A549 (cell line): ENCODE data around the gene TMEM100. TPM values are rescaled to one million over a fixed set of nuclear protein-coding genes. Genes with fewer than 3 reads are reported as not detected.

Source experiments
- ATAC-seq, 2 experiments: fragments of 200-7000 bp in 1 of 2; fragments of >200 bp in 1 of 2; cut with Nextera tagmentation in 1 of 2; cut with Tn5 transposase in 1 of 2; 3 replicates each; pipeline versions ENCODE4 v1.8.0 to v1.9.1; 2018 to 2020; ENCODE audit warnings: mild to moderate bottlenecking in 1 of 2, moderate library complexity in 1 of 2
- CTCF ChIA-PET: fragments of 300-600 bp; sonication (Branson Sonifier 250); formaldehyde crosslinking; extraction: SDS; loops from one replicate; lab custom pipeline; 2021; ENCODE audit warnings: antibody characterized with exemption, inconsistent platforms; lab: Yijun Ruan, JAX
- POLR2A ChIA-PET: fragments of 350-600 bp; formaldehyde crosslinking; extraction: SDS; loops from one replicate; lab custom pipeline; 2021; ENCODE audit warnings: antibody characterized with exemption, inconsistent platforms; lab: Yijun Ruan, JAX
- DNase-seq, 2 experiments: peaks; one replicate each; pipeline versions ENCODE4 v3.0.0 to v3.0.0-alpha.2; 2011 to 2016; ENCODE audit warnings: low read depth in 1 of 2, low spot score in 1 of 2
- FAIRE-seq: peaks from 2 replicates; lab custom pipeline; 2011; peaks lifted over from hg19 to GRCh38; lab: Jason Lieb, UNC
- H3K27ac ChIP-seq, 2 experiments: fragments of >200 bp; sonication (Bioruptor Twin); formaldehyde crosslinking; 3 replicates each; pipeline ENCODE4 v1.5.1; 2016 to 2017
- H3K4me1 ChIP-seq: fragments of >200 bp; sonication (Bioruptor Twin); formaldehyde crosslinking; 3 replicates; pipeline ENCODE4 v1.6.1; 2016
- H3K4me2 ChIP-seq: fragments of >200 bp; sonication (Bioruptor Twin); formaldehyde crosslinking; 3 replicates; pipeline ENCODE4 v1.6.1; 2016
- H3K4me3 ChIP-seq: fragments of >200 bp; sonication (Bioruptor Twin); formaldehyde crosslinking; 3 replicates; pipeline ENCODE4 v1.5.1; 2016
- H3K9me3 ChIP-seq: fragments of >200 bp; sonication (Bioruptor Twin); formaldehyde crosslinking; 3 replicates; pipeline ENCODE4 v1.6.1; 2016
- ATOH8 ChIP-seq: fragments of 250-450 bp; sonication (Bioruptor Pico); IDR thresholded peaks from 2 replicates; pipeline ENCODE4 v1.5.0; 2020; ENCODE audit warnings: low read depth, mild to moderate bottlenecking, moderate library complexity
- BHLHE40 ChIP-seq: IDR thresholded peaks from 2 replicates; pipeline ENCODE4 v1.6.1; 2012; ENCODE audit warnings: low read depth, low read length, inconsistent platforms
- CEBPB ChIP-seq, 2 experiments: fragments of >200 bp in 1 of 2; sonication (Bioruptor Twin) in 1 of 2; formaldehyde crosslinking in 1 of 2; IDR thresholded peaks; 2 replicates each; pipeline ENCODE4 v1.6.1; 2012 to 2016
- CHD4 ChIP-seq: fragments of 200-600 bp; sonication (generic); IDR thresholded peaks from 2 replicates; pipeline ENCODE4 v1.6.1; 2016; ENCODE audit warnings: antibody characterized with exemption, mild to moderate bottlenecking, borderline replicate concordance
- CTCF ChIP-seq: fragments of >200 bp; sonication (Bioruptor Twin); formaldehyde crosslinking; IDR thresholded peaks from 3 replicates; pipeline ENCODE4 v1.5.1; 2016
- E2F6 ChIP-seq: IDR thresholded peaks from 2 replicates; pipeline ENCODE4 v1.6.1; 2012; ENCODE audit warnings: low read depth, borderline replicate concordance
- ESRRA ChIP-seq: fragments of 150-350 bp; IDR thresholded peaks from 2 replicates; pipeline ENCODE4 v1.6.1; 2014; ENCODE audit warnings: mild to moderate bottlenecking, low read length, borderline replicate concordance
- FOSL2 ChIP-seq, 2 experiments: fragments of 450-650 bp in 1 of 2; fragments of >200 bp in 1 of 2; sonication (Bioruptor Twin) in 1 of 2; formaldehyde crosslinking; IDR thresholded peaks; 2 replicates each; pipeline versions ENCODE4 v1.5.0 to v1.6.1; 2016 to 2020; ENCODE audit warnings: mild to moderate bottlenecking in 1 of 2, moderate library complexity in 1 of 2
- FOXS1 ChIP-seq: fragments of 250-450 bp; sonication (Bioruptor Pico); IDR thresholded peaks from 2 replicates; pipeline ENCODE4 v1.5.0; 2020; ENCODE audit warnings: mild to moderate bottlenecking, moderate library complexity
- GATA3 ChIP-seq: IDR thresholded peaks from 2 replicates; pipeline ENCODE4 v1.6.1; 2012; ENCODE audit warnings: borderline replicate concordance
- HDAC2 ChIP-seq: fragments of 200-600 bp; sonication (generic); IDR thresholded peaks from 2 replicates; pipeline ENCODE4 v1.6.1; 2016
- HMGXB4 ChIP-seq: fragments of 250-450 bp; sonication (Bioruptor Pico); IDR thresholded peaks from 2 replicates; pipeline ENCODE4 v1.5.0; 2021; ENCODE audit warnings: mild to moderate bottlenecking, moderate library complexity, borderline replicate concordance
- JUNB ChIP-seq: fragments of >200 bp; sonication (Bioruptor Twin); formaldehyde crosslinking; IDR thresholded peaks from 2 replicates; pipeline ENCODE4 v1.6.1; 2016
- MAFK ChIP-seq: fragments of 450-650 bp; IDR thresholded peaks from 2 replicates; pipeline ENCODE4 v1.6.1; 2014; ENCODE audit not compliant: partially characterized antibody
- MAX ChIP-seq: IDR thresholded peaks from 2 replicates; pipeline ENCODE4 v1.6.1; 2012
- MYC ChIP-seq: IDR thresholded peaks from 2 replicates; pipeline ENCODE4 v1.6.1; 2012; ENCODE audit warnings: mild to moderate bottlenecking, inconsistent platforms, low read length, improper control_type of control experiment, borderline replicate concordance
- PHF8 ChIP-seq: fragments of 200-600 bp; sonication (generic); IDR thresholded peaks from 2 replicates; pipeline ENCODE4 v1.6.1; 2016; ENCODE audit warnings: low read depth, mild to moderate bottlenecking, antibody characterized with exemption, moderate library complexity, borderline replicate concordance
- SREBF2 ChIP-seq: fragments of 450-650 bp; IDR thresholded peaks from 2 replicates; pipeline ENCODE4 v1.6.1; 2014; ENCODE audit warnings: mild to moderate bottlenecking, moderate library complexity
- ZC3H11A ChIP-seq: fragments of 450-650 bp; IDR thresholded peaks from 2 replicates; pipeline ENCODE4 v1.6.1; 2014; ENCODE audit warnings: antibody characterized with exemption, mild to moderate bottlenecking
- WGBS: methylation state at CpG from one replicate; pipeline ENCODE4 v1.1.6; 2017; ENCODE audit errors: missing lambda C conversion rate; 5-methylcytosine and 5-hydroxymethylcytosine counted together
- polyA plus RNA-seq, 4 experiments: library from polyadenylated mRNA; depleted of rRNA in 3 of 4; stranded (reverse); fragments of >200 nt; fragmentation: RNase III in 1 of 4; extraction: RNeasy Plus Mini Kit Qiagen cat#74134 plus additional on column Dnase treatment in 1 of 4; gene quantifications; 2 replicates in 3 of 4; 3 replicates in 1 of 4; pipeline ENCODE4 v1.2.3, GENCODE V29; 2011 to 2017

TMEM100 gene
- polyA plus RNA-seq, 2 of the 4 experiments (the other 2 are of a cell fraction) = not detected

- Histone ChIP-seq H3K4me2 (peak overlapping the region; percentile 49), H3K4me3 (no peak overlapping the region)
- TF ChIP-seq ZC3H11A (no peak), CEBPB (IDR thresholded peaks at IDR 0.05) (peak; percentile 10 to 22; a peak in 1 of 4 replicates), FOSL2 (IDR thresholded peaks at IDR 0.05) (peak; percentile 76), FOSL2 (CRISPR knock-in tag; IDR thresholded peaks at IDR 0.05) (peak; percentile 82), MAFK (peak; percentile 25), JUNB (no peak; the same call in 1 of the 2 replicates)
- TF ChIP-seq, all 56 proteins: peak for 3
- ChIA-PET POLR2A (no interaction called here), CTCF (interaction anchor here (4.6 kb wide), 1 partner anchor 13 kb away, joined by 22 read pairs; no protein-coding TSS in a partner anchor)
- peak; percentile 76 to 79; a peak in 5 of 6 replicates for ATAC-seq
- Histone ChIP-seq H3K4me1 (peaks cover 15% of the 10 kb centered on the region), H3K9me3 (no peaks in the 10 kb centered on the region), H3K27ac (no peak overlapping the region)
- peak; percentile 16 to 48 for DNase-seq
- peak; percentile 76 for FAIRE-seq
Observed at GRCh38 chr17:55705847-55706246, 16.8 kb downstream of the TMEM100 start.

GRCh38 chr17:55704401-55704800 lies 18.3 kb downstream of the TMEM100 start:
- no peaks in the 10 kb centered on the region for H3K9me3 ChIP-seq
- CTCF ChIA-PET = interaction anchor here (1.7 to 4.6 kb wide), 2 partner anchors 14 to 178 kb away, joined by 6 to 22 read pairs; no protein-coding TSS in a partner anchor
- no peak overlapping the region for H3K27ac ChIP-seq
- no peak overlapping the region for H3K4me3 ChIP-seq
- POLR2A ChIA-PET = interaction anchor here (0.6 kb wide), 1 partner anchor 9 kb away, joined by 5 read pairs; no protein-coding TSS in a partner anchor
- 2% methylated on average over 1 of the region's 1 CpG for WGBS
- no peak for ATAC-seq
- TF ChIP-seq CEBPB (IDR thresholded peaks at IDR 0.05) (peak; percentile 24 to 26; a peak in 2 of 4 replicates), GATA3 (no peak), ATOH8 (CRISPR knock-in tag) (no peak), SREBF2 (no peak)
- H3K4me2 ChIP-seq = no peak overlapping the region
- FAIRE-seq = peak; percentile 51
- H3K4me1 ChIP-seq = peaks cover 15% of the 10 kb centered on the region
- no peak for DNase-seq

GRCh38 chr17:55702150-55702549 lies 20.5 kb downstream of the TMEM100 start:
- Histone ChIP-seq H3K4me2 (no peak overlapping the region), H3K27ac (no peak overlapping the region), H3K9me3 (no peaks in the 10 kb centered on the region), H3K4me3 (no peak overlapping the region), H3K4me1 (peaks cover 11% of the 10 kb centered on the region)
- TF ChIP-seq E2F6 (no peak), ESRRA (no peak), ATOH8 (CRISPR knock-in tag) (no peak), HMGXB4 (CRISPR knock-in tag) (no peak), PHF8 (no peak), SREBF2 (no peak), HDAC2 (no peak), CHD4 (no peak), MYC (no peak), MAX (no peak), CTCF (no peak), FOXS1 (CRISPR knock-in tag) (no peak), BHLHE40 (no peak)
- FAIRE-seq (no peak), DNase-seq (no peak), ATAC-seq (no peak)
- ChIA-PET CTCF (interaction anchor here (1.3 to 4.6 kb wide), 2 partner anchors 17 to 175 kb away, joined by 8 to 22 read pairs; no protein-coding TSS in a partner anchor), POLR2A (no interaction called here)
- WGBS = 22% methylated on average over 7 of the region's 7 CpGs
